Small intestine (tissue), 16 donors: ENCODE results near the gene SLC6A16. TPM values are rescaled to one million over a fixed set of nuclear protein-coding genes. Genes with fewer than 3 reads are reported as not detected.
"Not testable (repeated sequence)": the region's sequence is repeated elsewhere in the genome, so short reads cannot be mapped to it uniquely, and the experiment has no call there.

Source experiments
- DNase-seq, 2 donors: peaks; one replicate each; pipeline versions ENCODE4 v3.0.0 to v3.0.0-alpha.2; 2013
- FAIRE-seq: peaks from 2 replicates; lab custom pipeline; 2012; peaks lifted over from hg19 to GRCh38; lab: Jason Lieb, UNC
- H3K27ac ChIP-seq, 3 donors: one replicate each; pipeline ENCODE4 v1.5.1; 2013; ENCODE audit warnings: low read length in 2 of 3, mild to moderate bottlenecking in 2 of 3, control low read depth in 1 of 3, inconsistent platforms in 1 of 3, low read depth in 1 of 3, moderate library complexity in 1 of 3
- H3K27me3 ChIP-seq, 3 donors: one replicate each; pipeline ENCODE4 v1.6.1; 2013; ENCODE audit warnings: low read length in 3 of 3, inconsistent platforms in 1 of 3; ENCODE audit not compliant: control insufficient read depth in 3 of 3, insufficient read depth in 3 of 3
- H3K36me3 ChIP-seq, 3 donors: one replicate each; pipeline ENCODE4 v1.6.1; 2013; ENCODE audit warnings: low read length in 3 of 3, inconsistent platforms in 1 of 3, low read depth in 1 of 3, mild to moderate bottlenecking in 1 of 3, moderate library complexity in 1 of 3; ENCODE audit not compliant: control insufficient read depth in 3 of 3, insufficient read depth in 2 of 3
- H3K4me1 ChIP-seq, 3 donors: one replicate each; pipeline ENCODE4 v1.6.1; 2013; ENCODE audit warnings: low read length in 2 of 3, inconsistent platforms in 1 of 3, low read depth in 1 of 3, mild to moderate bottlenecking in 1 of 3, moderate library complexity in 1 of 3; ENCODE audit not compliant: control insufficient read depth in 3 of 3, insufficient read depth in 2 of 3
- H3K4me3 ChIP-seq, 3 donors: one replicate each; pipeline ENCODE4 v1.5.1; 2013; ENCODE audit warnings: low read length in 3 of 3, control low read depth in 1 of 3, inconsistent platforms in 1 of 3, low read depth in 1 of 3, mild to moderate bottlenecking in 1 of 3, moderate library complexity in 1 of 3
- H3K9me3 ChIP-seq, 2 donors: one replicate each; pipeline ENCODE4 v1.6.1; 2013; ENCODE audit warnings: low read depth in 1 of 2, low read length in 1 of 2; ENCODE audit not compliant: control insufficient read depth in 2 of 2, insufficient read depth in 1 of 2
- WGBS, 3 donors: extraction: QIAGEN DNeasy Blood & Tissue Kit; methylation state at CpG; one replicate each; pipeline ENCODE4 v1.1.7; 2013; 5-methylcytosine and 5-hydroxymethylcytosine counted together
- long read RNA-seq, 10 donors: transcript quantifications; one replicate each; lab custom pipeline, GENCODE V29; 2026
- polyA plus RNA-seq, 4 donors: library from polyadenylated mRNA; stranded (reverse) in 3 of 4; unstranded in 1 of 4; fragments of 200-250 nt in 3 of 4; fragments of 120-200 nt in 1 of 4; gene quantifications; one replicate each; pipeline versions ENCODE4 v1.2.1 to v1.2.3, GENCODE V29; 2013
- donor health status: healthy with polysubstance abuse.
- donor health status: control.
- donor health status: control.
- donor health status: Bipolar disorder and iron deficiency.
- donor health status: healthy.

The SLC6A16 gene
- polyA plus RNA-seq, result 1 to 10 TPM in 1 of 4 donors, under 1 TPM in 2, not detected in 1; 0.27 to 1.4 (median 0.34) TPM
- long read RNA-seq, donor 1, partial matches to known transcripts, result 0 of 6 reads
- long read RNA-seq, donor 1, other reads (novel, unspliced or antisense), result 6 of 6 reads
- long read RNA-seq, donor 2, result 0 reads
- long read RNA-seq, donor 3, result 0 reads
- long read RNA-seq, donor 4, result 0 reads
- long read RNA-seq, donor 5, result 0 reads
- long read RNA-seq, donor 6, result 0 reads
- long read RNA-seq, donor 7, result 0 reads
- long read RNA-seq, donor 8, result 0 reads
- long read RNA-seq, donor 9, result 0 reads
- long read RNA-seq, donor 10, result 0 reads

DNA sequence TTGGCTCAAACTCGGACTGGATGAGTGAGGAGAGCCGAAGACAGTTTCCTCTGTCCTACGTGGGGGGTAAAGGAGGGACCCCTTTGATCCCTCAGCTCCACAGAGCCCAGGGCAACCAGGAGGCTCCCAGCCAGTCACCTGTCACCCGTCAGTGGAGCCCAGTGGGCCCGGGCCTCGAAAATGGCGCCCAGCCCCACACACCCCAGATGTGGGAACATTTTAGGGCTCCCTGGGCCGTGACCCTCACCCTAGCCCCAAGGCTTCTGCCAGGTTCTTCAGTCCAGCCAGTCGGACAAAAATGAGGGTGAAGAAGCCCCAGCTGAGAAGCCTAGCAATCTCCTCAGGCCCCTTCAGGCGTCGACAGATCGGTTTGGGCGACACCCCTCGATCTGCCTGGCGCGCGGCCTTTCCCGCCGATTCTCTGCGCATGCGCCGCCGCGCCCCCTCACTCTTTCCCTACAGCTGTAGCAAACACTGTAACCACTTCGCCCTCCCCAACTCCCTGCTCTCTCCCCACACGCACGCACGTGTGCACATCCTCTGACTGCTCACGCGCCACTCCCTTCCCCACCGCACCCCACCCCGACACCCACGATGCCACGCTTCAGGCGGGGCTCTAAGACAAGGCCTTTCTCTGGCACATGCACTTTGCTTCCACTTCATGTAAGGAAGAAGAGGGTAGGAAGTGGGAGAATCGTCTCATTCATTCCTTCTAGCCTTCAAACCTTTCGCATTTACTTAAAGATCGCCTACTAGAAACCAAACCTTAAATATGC is at the start of gene SLC6A16:
SLC6A16 (minus strand) TSS at position 391 of the 776 bp plus-strand sequence. CDS start 13,844 bp downstream, outside the sequence.
- H3K36me3 ChIP-seq, result no peaks in the 10 kb centered on the region
- no peaks in the 10 kb centered on the region for H3K27me3 ChIP-seq
- WGBS, 3 donors, result 91 to 92% (median 91%) methylated on average over 35 to 38 of the region's 38 CpGs
- no peaks in the 10 kb centered on the region for H3K9me3 ChIP-seq
- no peak within 1 kb of the TSS for H3K4me3 ChIP-seq
- H3K4me1 ChIP-seq, result no peaks in the 10 kb centered on the region
- DNase-seq (no peak), FAIRE-seq (no peak)
- no peak within 1 kb of the TSS for H3K27ac ChIP-seq

DNA sequence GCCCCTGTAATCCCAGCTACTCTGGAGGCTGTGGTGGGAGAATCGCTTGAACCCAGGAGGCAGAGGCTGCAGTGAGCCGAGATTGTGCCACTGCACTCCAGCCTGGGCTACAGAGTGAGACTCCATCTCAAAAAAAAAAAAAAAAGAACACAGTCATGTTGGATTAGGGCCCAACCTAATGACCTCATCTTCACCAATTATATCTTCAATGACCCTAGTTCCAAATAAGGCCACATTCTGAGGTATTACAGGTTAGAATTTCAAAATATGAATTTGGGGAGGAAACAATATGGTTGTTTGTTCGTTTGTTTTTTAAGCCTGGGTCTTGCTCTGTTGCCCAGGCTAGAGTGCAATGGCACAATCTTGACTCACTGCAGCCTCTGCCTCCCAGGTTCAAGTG is 48.2 kb upstream of the SLC6A16 start:
- not testable (repeated sequence) for H3K4me1 ChIP-seq, H3K36me3 ChIP-seq, DNase-seq, H3K4me3 ChIP-seq, H3K27ac ChIP-seq, H3K27me3 ChIP-seq, FAIRE-seq
- H3K9me3 ChIP-seq, result peaks cover 0 to 18% of the 10 kb centered on the region in 2 donors
- WGBS, 3 donors, result 73 to 85% (median 76%) methylated on average over 3 of the region's 3 CpGs

DNA sequence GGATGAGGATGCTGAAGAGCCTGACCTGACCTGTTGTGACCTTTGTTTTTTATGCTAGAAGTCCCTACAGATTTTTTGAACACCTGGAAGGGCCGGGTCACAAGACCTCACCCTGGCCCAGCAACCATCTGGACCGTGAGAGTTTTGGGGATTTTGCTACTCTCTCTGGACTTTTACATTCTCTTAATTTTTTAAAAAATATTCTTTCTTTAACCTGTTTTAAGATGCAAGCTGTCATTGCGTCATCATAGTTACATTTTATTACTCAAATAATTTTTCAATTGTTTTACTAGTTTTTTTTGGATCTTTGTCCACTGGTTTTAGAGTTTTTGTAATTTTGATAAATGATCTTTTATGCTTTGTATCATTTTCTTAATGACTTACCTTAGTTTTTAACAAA is 46.2 kb upstream of the SLC6A16 start:
- no peak overlapping the region for H3K27ac ChIP-seq
- FAIRE-seq, result no peak
- WGBS, 3 donors, result 73 to 88% (median 78%) methylated on average over 3 of the region's 3 CpGs

GRCh38 chr19:49368711-49369358 is 43.8 kb upstream of the SLC6A16 start:
- H3K27ac ChIP-seq, result no peak overlapping the region
- peaks cover 0 to 1% (median 0%) of the 10 kb centered on the region in 3 donors for H3K4me1 ChIP-seq
- FAIRE-seq (no peak), DNase-seq (no peak)
- WGBS, 3 donors, result 75 to 90% (median 83%) methylated on average over 5 of the region's 5 CpGs
- H3K27me3 ChIP-seq, result peaks cover 0 to 13% (median 0%) of the 10 kb centered on the region in 3 donors
- H3K9me3 ChIP-seq, result peaks cover 0 to 18% of the 10 kb centered on the region in 2 donors
- H3K4me3 ChIP-seq, result no peak overlapping the region
- H3K36me3 ChIP-seq, result no peaks in the 10 kb centered on the region

More for the DNA sequence above, 46.2 kb upstream of the SLC6A16 start:
- Histone ChIP-seq H3K4me1 (no peaks in the 10 kb centered on the region), H3K36me3 (no peaks in the 10 kb centered on the region), H3K9me3 (peaks cover 0 to 18% of the 10 kb centered on the region in 2 donors), H3K27me3 (no peaks in the 10 kb centered on the region), H3K4me3 (no peak overlapping the region)
- no peak for DNase-seq

GRCh38 chr19:49366110-49366509 is 41.1 kb upstream of the SLC6A16 start:
- no peak for FAIRE-seq
- Histone ChIP-seq H3K27ac (no peak overlapping the region), H3K36me3 (no peaks in the 10 kb centered on the region), H3K9me3 (peaks cover 0 to 23% of the 10 kb centered on the region in 2 donors), H3K4me1 (peaks cover 0 to 8% (median 2%) of the 10 kb centered on the region in 3 donors), H3K27me3 (peaks cover 0 to 39% (median 0%) of the 10 kb centered on the region in 3 donors), H3K4me3 (no peak overlapping the region)
- DNase-seq, result no peak

DNA sequence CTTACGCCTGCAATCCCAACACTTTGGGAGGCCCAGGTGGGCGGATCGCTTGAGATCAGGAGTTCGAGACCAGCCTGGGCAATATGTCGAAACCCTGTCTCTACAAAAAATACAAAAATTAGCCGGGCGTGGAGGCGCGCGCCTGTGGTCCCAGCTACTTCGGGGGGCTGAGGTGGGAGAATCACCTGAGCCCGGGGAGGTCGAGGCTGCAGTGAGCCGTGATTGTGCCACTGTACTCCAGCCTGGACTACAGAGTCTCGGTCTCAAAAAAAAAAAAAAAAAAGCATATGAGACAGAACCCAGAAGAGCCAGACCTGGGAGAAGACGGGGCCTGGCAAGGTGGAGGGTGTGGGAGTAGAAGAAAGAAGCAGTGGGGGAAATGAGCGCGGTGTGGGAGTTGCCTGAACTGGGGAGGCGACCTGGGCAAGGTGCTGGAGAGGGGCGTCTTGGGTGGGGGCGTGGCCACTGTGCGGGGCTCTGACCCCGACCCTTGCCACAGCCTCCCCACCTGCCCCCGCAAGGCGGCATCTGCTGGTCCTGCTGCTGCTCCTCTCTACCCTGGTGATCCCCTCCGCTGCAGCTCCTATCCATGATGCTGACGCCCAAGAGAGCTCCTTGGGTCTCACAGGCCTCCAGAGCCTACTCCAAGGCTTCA is 39.2 kb upstream of the SLC6A16 start:
- peak overlapping the region in 2 of 3 donors; percentile 22 to 92 for H3K27ac ChIP-seq
- H3K9me3 ChIP-seq, result peaks cover 0 to 11% of the 10 kb centered on the region in 2 donors
- peaks cover 0 to under 1% (median 0%) of the 10 kb centered on the region in 3 donors for H3K36me3 ChIP-seq
- no peak for FAIRE-seq
- H3K27me3 ChIP-seq, result peaks cover 0 to 49% (median 0%) of the 10 kb centered on the region in 3 donors
- WGBS, 3 donors, result 66 to 73% (median 71%) methylated on average over 24 to 27 of the region's 27 CpGs
- peaks cover 0 to 8% (median 2%) of the 10 kb centered on the region in 3 donors for H3K4me1 ChIP-seq
- peak overlapping the region in 1 of 3 donors; percentile 6 for H3K4me3 ChIP-seq
- no peak for DNase-seq

- Histone ChIP-seq H3K27me3 (peaks cover 0 to 49% (median 0%) of the 10 kb centered on the region in 3 donors), H3K4me1 (peaks cover 0 to 8% (median 2%) of the 10 kb centered on the region in 3 donors), H3K9me3 (peaks cover 0 to 5% of the 10 kb centered on the region in 2 donors), H3K27ac (peak within 1 kb of the TSS in 2 of 3 donors; percentile 76 to 92), H3K4me3 (peak within 1 kb of the TSS in 1 of 3 donors; percentile 89), H3K36me3 (peaks cover 0 to 3% (median 0%) of the 10 kb centered on the region in 3 donors)
- DNase-seq (peak; percentile 79 to 96), FAIRE-seq (no peak)
- WGBS, 3 donors, result 2 to 4% (median 2%) methylated on average over 42 to 46 of the region's 46 CpGs
Observed at GRCh38 chr19:49363268-49364082, 38.5 kb upstream of the SLC6A16 start, which contains the start of gene DKKL1. TSS of gene DKKL1 (plus strand) at chr19:49363877. CDS start at chr19:49363999, 122 bp downstream.
